ENCODE data around the gene FOXN3. TPM values are rescaled to one million over a fixed set of nuclear protein-coding genes. Genes with fewer than 3 reads are reported as not detected.
A peak's percentile ranks its signal among the peaks of the same experiment; 100 is the strongest.

FOXN3 gene
- total RNA-seq, 1 donor from 2014 or later = 122 TPM

- no peak overlapping the region for H2AFZ ChIP-seq (ENCODE audit: low read depth, low read length)
- no peak overlapping the region for H3K9ac ChIP-seq (ENCODE audit: low read length)
- H3K27me3 ChIP-seq (ENCODE audit: insufficient read depth, low read length) = no peaks in the 10 kb centered on the region
- H3K4me3 ChIP-seq (ENCODE audit: insufficient read depth, low read depth, low read length) = no peak overlapping the region
- no peak overlapping the region for H3K27ac Mint-ChIP-seq (ENCODE audit: unreplicated experiment)
- no peak overlapping the region for H3K4me3 Mint-ChIP-seq (ENCODE audit: unreplicated experiment)
- H3K4me1 Mint-ChIP-seq (ENCODE audit: low read depth, unreplicated experiment) = peaks cover 36% of the 10 kb centered on the region
- H3K9me3 ChIP-seq (ENCODE audit: insufficient read depth, low read depth, low read length) = no peaks in the 10 kb centered on the region
- peaks cover 41% of the 10 kb centered on the region for H3K79me2 ChIP-seq (ENCODE audit: insufficient read depth, low read length)
- H4K20me1 ChIP-seq (ENCODE audit: insufficient read depth, low read length) = peaks cover 20% of the 10 kb centered on the region
- H3K4me1 ChIP-seq (ENCODE audit: insufficient read depth, low read length) = peaks cover 34% of the 10 kb centered on the region
- DNase-seq (ENCODE audit: low read depth) (no peak), FAIRE-seq (no peak)
- no peak overlapping the region for H3K27ac ChIP-seq (ENCODE audit: low read depth, low read length)
- H3K27me3 Mint-ChIP-seq (ENCODE audit: low read depth, unreplicated experiment) = no peaks in the 10 kb centered on the region
- peaks cover 6% of the 10 kb centered on the region for H3K36me3 Mint-ChIP-seq (ENCODE audit: low read depth, unreplicated experiment)
- no peaks in the 10 kb centered on the region for H3K9me3 Mint-ChIP-seq (ENCODE audit: unreplicated experiment)
- no peaks in the 10 kb centered on the region for H3K36me3 ChIP-seq (ENCODE audit: insufficient read depth, low read length)
- TF ChIP-seq EZH2 (IDR thresholded peaks at IDR 0.05; ENCODE audit: insufficient read depth, low read length) (no peak), CTCF (IDR thresholded peaks at IDR 0.05; ENCODE audit: insufficient read depth, low read depth, low read length) (no peak)
- H3K4me2 ChIP-seq (ENCODE audit: low read length) = no peak overlapping the region
Observed at GRCh38 chr14:89307409-89307808, 109.6 kb downstream of the FOXN3 start.

DNA sequence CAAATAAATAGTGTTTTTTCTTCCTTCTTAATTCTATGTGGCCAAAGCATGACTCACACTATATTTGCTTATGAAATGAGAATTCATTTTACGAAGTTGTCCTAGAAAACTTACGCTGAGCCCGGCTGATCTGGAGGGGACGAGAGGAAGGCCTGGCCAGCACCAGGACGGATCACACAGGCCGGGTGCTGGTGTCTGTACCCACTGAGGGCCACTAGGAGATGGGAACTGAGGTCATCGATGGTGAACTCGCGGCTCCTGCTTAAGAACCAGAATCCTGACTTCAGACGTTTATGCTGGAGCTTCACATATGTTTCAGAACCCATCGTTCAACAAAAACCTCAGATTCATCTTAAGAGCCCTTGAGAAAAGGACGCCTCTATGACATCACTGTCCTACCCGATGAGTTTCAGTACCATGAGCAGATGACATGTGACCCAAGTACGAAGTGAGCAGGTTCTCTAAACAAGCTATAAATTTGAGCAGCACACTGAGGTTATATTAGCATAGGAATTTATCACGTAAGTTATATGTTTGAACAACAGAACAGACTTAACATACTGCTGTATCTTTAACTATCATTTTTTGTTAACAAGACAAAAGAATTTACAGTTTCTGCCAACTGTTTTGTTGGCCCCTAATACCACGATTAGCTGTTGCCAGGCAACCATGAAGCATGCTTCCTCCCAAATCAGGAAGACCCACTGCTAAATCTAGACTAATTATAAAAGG, 111.9 kb downstream of the FOXN3 start:
- Mint-ChIP-seq H3K9me3 (ENCODE audit: unreplicated experiment) (peaks cover 3% of the 10 kb centered on the region), H3K27ac (ENCODE audit: unreplicated experiment) (peak overlapping the region; percentile 73), H3K4me3 (ENCODE audit: unreplicated experiment) (no peak overlapping the region), H3K4me1 (ENCODE audit: low read depth, unreplicated experiment) (peaks cover 43% of the 10 kb centered on the region), H3K27me3 (ENCODE audit: low read depth, unreplicated experiment) (no peaks in the 10 kb centered on the region), H3K36me3 (ENCODE audit: low read depth, unreplicated experiment) (peaks cover 11% of the 10 kb centered on the region)
- FAIRE-seq (no peak), DNase-seq (ENCODE audit: low read depth) (peak; percentile 81)
- Histone ChIP-seq H3K36me3 (ENCODE audit: insufficient read depth, low read length) (no peaks in the 10 kb centered on the region), H3K4me1 (ENCODE audit: insufficient read depth, low read length) (peaks cover 39% of the 10 kb centered on the region), H3K27me3 (ENCODE audit: insufficient read depth, low read length) (no peaks in the 10 kb centered on the region), H3K79me2 (ENCODE audit: insufficient read depth, low read length) (peaks cover 43% of the 10 kb centered on the region), H3K27ac (ENCODE audit: low read depth, low read length) (peak overlapping the region; percentile 90), H3K9ac (ENCODE audit: low read length) (peak overlapping the region; percentile 78), H3K4me3 (ENCODE audit: insufficient read depth, low read depth, low read length) (no peak overlapping the region), H3K9me3 (ENCODE audit: insufficient read depth, low read depth, low read length) (no peaks in the 10 kb centered on the region), H2AFZ (ENCODE audit: low read depth, low read length) (no peak overlapping the region), H3K4me2 (ENCODE audit: low read length) (peak overlapping the region; percentile 84), H4K20me1 (ENCODE audit: insufficient read depth, low read length) (peaks cover 24% of the 10 kb centered on the region)
- TF ChIP-seq CTCF (IDR thresholded peaks at IDR 0.05; ENCODE audit: insufficient read depth, low read depth, low read length) (no peak), EZH2 (IDR thresholded peaks at IDR 0.05; ENCODE audit: insufficient read depth, low read length) (no peak)

DNA sequence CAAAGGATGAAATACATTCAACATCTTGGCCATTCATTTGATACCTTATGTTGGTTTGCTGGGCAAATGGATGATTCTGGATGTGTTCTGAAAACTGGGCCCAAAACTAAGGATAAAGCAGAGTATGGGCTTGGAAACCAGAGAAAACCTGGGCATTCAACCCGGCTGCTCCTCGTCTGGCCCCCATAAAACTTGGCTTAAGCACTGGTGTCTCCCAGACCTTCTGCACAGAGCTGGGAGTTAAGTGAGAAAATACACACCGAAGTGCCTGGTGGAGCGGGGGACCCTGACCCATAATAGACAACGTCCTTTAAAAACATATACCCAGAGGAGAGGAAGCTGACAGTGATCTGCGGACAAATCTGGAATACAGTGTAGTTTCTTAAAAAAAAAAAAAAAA, 112.5 kb downstream of the FOXN3 start:
- no peak for FAIRE-seq
- no peaks in the 10 kb centered on the region for H3K36me3 ChIP-seq (ENCODE audit: insufficient read depth, low read length)
- no peaks in the 10 kb centered on the region for H3K9me3 ChIP-seq (ENCODE audit: insufficient read depth, low read depth, low read length)
- H3K4me1 ChIP-seq (ENCODE audit: insufficient read depth, low read length) = peaks cover 39% of the 10 kb centered on the region
- no peaks in the 10 kb centered on the region for H3K27me3 Mint-ChIP-seq (ENCODE audit: low read depth, unreplicated experiment)
- H3K4me3 ChIP-seq (ENCODE audit: insufficient read depth, low read depth, low read length) = no peak overlapping the region
- peak overlapping the region; percentile 77 for H3K27ac Mint-ChIP-seq (ENCODE audit: unreplicated experiment)
- no peak overlapping the region for H3K4me3 Mint-ChIP-seq (ENCODE audit: unreplicated experiment)
- no peak overlapping the region for H2AFZ ChIP-seq (ENCODE audit: low read depth, low read length)
- peaks cover 23% of the 10 kb centered on the region for H4K20me1 ChIP-seq (ENCODE audit: insufficient read depth, low read length)
- H3K9ac ChIP-seq (ENCODE audit: low read length) = peak overlapping the region; percentile 78
- no peaks in the 10 kb centered on the region for H3K27me3 ChIP-seq (ENCODE audit: insufficient read depth, low read length)
- no peak for TF ChIP-seq EZH2 (IDR thresholded peaks at IDR 0.05; ENCODE audit: insufficient read depth, low read length)
- no peak for TF ChIP-seq CTCF (IDR thresholded peaks at IDR 0.05; ENCODE audit: insufficient read depth, low read depth, low read length)
- H3K4me1 Mint-ChIP-seq (ENCODE audit: low read depth, unreplicated experiment) = peaks cover 43% of the 10 kb centered on the region
- H3K79me2 ChIP-seq (ENCODE audit: insufficient read depth, low read length) = peaks cover 41% of the 10 kb centered on the region
- peak overlapping the region; percentile 90 for H3K27ac ChIP-seq (ENCODE audit: low read depth, low read length)
- H3K4me2 ChIP-seq (ENCODE audit: low read length) = peak overlapping the region; percentile 84
- H3K36me3 Mint-ChIP-seq (ENCODE audit: low read depth, unreplicated experiment) = peaks cover 14% of the 10 kb centered on the region
- DNase-seq (ENCODE audit: low read depth) = no peak
- peaks cover 3% of the 10 kb centered on the region for H3K9me3 Mint-ChIP-seq (ENCODE audit: unreplicated experiment)

All from astrocyte (in vitro differentiated cells and primary cell).